Prostate gland (tissue), 2 donors: ENCODE data around the gene COG5.

ENCODE experiments used
- CTCF ChIP-seq, 4 experiments: fragments of 200-600 bp in 2 of 4; fragments of 450-650 bp in 2 of 4; sonication (generic) in 2 of 4; IDR thresholded peaks; 1 replicate in 3 of 4; 2 replicates in 1 of 4; pipeline ENCODE4 v1.5.1; 2016 to 2019; ENCODE audit warnings: antibody characterized with exemption in 4 of 4, mild to moderate bottlenecking in 2 of 4, moderate library complexity in 2 of 4
- POLR2A ChIP-seq: fragments of 450-650 bp; IDR thresholded peaks from one replicate; pipeline ENCODE4 v1.6.1; 2016; ENCODE audit warnings: antibody characterized with exemption, mild to moderate bottlenecking
- POLR2AphosphoS5 ChIP-seq: sonication (generic); formaldehyde crosslinking; IDR thresholded peaks from one replicate; pipeline ENCODE4 v1.6.1; 2017; ENCODE audit warnings: antibody characterized with exemption

- no peak for TF ChIP-seq CTCF (IDR thresholded peaks at IDR 0.05)
- no peak for TF ChIP-seq POLR2A
- no peak for TF ChIP-seq POLR2AphosphoS5
Measured at GRCh38 chr7:107570298-107570697, 6.6 kb upstream of the COG5 start.
